ENCODE data around the gene RAB7B. TPM values are rescaled to one million over a fixed set of nuclear protein-coding genes. Genes with fewer than 3 reads are reported as not detected.
A peak's percentile ranks its signal among the peaks of the same experiment; 100 is the strongest.

Gene RAB7B
- total and polyA plus RNA-seq, 2 of the 13 experiments (the other 11 are each of a cell fraction or from before 2014, with no cell fraction given) = 0.05 to 0.46 TPM

DNA sequence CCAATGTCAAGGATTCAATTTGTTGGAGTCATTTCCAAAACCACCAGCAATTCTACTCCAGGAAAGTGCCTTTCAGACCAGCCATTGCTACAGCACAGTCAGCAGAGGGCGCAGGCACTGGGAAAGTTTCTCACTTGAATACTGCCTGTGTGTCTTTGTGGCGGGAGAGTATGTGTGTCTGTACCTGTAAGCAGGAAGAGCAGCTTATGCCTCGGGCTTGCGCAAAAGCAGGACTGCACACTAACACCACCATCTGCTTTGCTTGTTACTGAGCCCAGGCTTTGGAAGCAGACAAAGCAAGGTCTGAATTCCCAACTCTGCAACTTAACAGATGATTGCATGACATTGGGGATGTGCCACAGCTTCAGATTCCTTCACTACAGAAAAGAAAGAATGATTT, 27.5 kb upstream of the RAB7B start (continued):
- TF ChIP-seq ZSCAN9 (CRISPR knock-in tag; IDR thresholded peaks at IDR 0.05; ENCODE audit: borderline replicate concordance) (peak; percentile 40; the same call in 1 of the 2 replicates), BCL6 (CRISPR knock-in tag; IDR thresholded peaks at IDR 0.05) (peak; percentile 21; the same call in 1 of the 2 replicates), RBAK (CRISPR knock-in tag; IDR thresholded peaks at IDR 0.05) (peak; percentile 70; the same call in 1 of the 2 replicates), CCAR2 (optimal IDR thresholded peaks at IDR 0.05; ENCODE audit: low read depth, low read length) (no peak), MATR3 (CRISPR knock-in tag; IDR thresholded peaks at IDR 0.05) (no peak), THYN1 (CRISPR knock-in tag; IDR thresholded peaks at IDR 0.05; ENCODE audit: borderline replicate concordance, low read depth) (no peak), ZSCAN21 (CRISPR knock-in tag; IDR thresholded peaks at IDR 0.05; ENCODE audit: borderline replicate concordance) (no peak), SIN3B (IDR thresholded peaks at IDR 0.05; ENCODE audit: low read length) (no peak), ELF3 (CRISPR knock-in tag; IDR thresholded peaks at IDR 0.05) (peak; percentile 86), DMAP1 (CRISPR knock-in tag; IDR thresholded peaks at IDR 0.05) (peak; percentile 20; the same call in 1 of the 2 replicates), SRSF9 (IDR thresholded peaks at IDR 0.05; ENCODE audit: borderline replicate concordance, insufficient read depth, low read depth, low read length, poor library complexity, severe bottlenecking) (no peak), SNAPC2 (CRISPR knock-in tag; IDR thresholded peaks at IDR 0.05) (no peak), ZMYM3 (CRISPR knock-in tag; IDR thresholded peaks at IDR 0.05) (peak; percentile 42; the same call in 1 of the 2 replicates), KDM2A (CRISPR knock-in tag; IDR thresholded peaks at IDR 0.05; ENCODE audit: borderline replicate concordance, low read depth) (peak; percentile 45; the same call in 1 of the 2 replicates)
- TF ChIP-seq, protein P1, sequence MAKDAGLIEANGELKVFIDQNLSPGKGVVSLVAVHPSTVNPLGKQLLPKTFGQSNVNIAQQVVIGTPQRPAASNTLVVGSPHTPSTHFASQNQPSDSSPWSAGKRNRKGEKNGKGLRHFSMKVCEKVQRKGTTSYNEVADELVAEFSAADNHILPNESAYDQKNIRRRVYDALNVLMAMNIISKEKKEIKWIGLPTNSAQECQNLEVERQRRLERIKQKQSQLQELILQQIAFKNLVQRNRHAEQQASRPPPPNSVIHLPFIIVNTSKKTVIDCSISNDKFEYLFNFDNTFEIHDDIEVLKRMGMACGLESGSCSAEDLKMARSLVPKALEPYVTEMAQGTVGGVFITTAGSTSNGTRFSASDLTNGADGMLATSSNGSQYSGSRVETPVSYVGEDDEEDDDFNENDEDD (CRISPR knock-in tag; IDR thresholded peaks at IDR 0.05; ENCODE audit: borderline replicate concordance) = peak; percentile 92; the same call in 1 of the 2 replicates
- TF ChIP-seq, protein P2, sequence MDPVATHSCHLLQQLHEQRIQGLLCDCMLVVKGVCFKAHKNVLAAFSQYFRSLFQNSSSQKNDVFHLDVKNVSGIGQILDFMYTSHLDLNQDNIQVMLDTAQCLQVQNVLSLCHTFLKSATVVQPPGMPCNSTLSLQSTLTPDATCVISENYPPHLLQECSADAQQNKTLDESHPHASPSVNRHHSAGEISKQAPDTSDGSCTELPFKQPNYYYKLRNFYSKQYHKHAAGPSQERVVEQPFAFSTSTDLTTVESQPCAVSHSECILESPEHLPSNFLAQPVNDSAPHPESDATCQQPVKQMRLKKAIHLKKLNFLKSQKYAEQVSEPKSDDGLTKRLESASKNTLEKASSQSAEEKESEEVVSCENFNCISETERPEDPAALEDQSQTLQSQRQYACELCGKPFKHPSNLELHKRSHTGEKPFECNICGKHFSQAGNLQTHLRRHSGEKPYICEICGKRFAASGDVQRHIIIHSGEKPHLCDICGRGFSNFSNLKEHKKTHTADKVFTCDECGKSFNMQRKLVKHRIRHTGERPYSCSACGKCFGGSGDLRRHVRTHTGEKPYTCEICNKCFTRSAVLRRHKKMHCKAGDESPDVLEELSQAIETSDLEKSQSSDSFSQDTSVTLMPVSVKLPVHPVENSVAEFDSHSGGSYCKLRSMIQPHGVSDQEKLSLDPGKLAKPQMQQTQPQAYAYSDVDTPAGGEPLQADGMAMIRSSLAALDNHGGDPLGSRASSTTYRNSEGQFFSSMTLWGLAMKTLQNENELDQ (CRISPR knock-in tag; IDR thresholded peaks at IDR 0.05; ENCODE audit: borderline replicate concordance) = no peak
- TF ChIP-seq, protein P3, sequence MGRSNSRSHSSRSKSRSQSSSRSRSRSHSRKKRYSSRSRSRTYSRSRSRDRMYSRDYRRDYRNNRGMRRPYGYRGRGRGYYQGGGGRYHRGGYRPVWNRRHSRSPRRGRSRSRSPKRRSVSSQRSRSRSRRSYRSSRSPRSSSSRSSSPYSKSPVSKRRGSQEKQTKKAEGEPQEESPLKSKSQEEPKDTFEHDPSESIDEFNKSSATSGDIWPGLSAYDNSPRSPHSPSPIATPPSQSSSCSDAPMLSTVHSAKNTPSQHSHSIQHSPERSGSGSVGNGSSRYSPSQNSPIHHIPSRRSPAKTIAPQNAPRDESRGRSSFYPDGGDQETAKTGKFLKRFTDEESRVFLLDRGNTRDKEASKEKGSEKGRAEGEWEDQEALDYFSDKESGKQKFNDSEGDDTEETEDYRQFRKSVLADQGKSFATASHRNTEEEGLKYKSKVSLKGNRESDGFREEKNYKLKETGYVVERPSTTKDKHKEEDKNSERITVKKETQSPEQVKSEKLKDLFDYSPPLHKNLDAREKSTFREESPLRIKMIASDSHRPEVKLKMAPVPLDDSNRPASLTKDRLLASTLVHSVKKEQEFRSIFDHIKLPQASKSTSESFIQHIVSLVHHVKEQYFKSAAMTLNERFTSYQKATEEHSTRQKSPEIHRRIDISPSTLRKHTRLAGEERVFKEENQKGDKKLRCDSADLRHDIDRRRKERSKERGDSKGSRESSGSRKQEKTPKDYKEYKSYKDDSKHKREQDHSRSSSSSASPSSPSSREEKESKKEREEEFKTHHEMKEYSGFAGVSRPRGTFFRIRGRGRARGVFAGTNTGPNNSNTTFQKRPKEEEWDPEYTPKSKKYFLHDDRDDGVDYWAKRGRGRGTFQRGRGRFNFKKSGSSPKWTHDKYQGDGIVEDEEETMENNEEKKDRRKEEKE (IDR thresholded peaks at IDR 0.05) = no peak
- TF ChIP-seq, protein P4, sequence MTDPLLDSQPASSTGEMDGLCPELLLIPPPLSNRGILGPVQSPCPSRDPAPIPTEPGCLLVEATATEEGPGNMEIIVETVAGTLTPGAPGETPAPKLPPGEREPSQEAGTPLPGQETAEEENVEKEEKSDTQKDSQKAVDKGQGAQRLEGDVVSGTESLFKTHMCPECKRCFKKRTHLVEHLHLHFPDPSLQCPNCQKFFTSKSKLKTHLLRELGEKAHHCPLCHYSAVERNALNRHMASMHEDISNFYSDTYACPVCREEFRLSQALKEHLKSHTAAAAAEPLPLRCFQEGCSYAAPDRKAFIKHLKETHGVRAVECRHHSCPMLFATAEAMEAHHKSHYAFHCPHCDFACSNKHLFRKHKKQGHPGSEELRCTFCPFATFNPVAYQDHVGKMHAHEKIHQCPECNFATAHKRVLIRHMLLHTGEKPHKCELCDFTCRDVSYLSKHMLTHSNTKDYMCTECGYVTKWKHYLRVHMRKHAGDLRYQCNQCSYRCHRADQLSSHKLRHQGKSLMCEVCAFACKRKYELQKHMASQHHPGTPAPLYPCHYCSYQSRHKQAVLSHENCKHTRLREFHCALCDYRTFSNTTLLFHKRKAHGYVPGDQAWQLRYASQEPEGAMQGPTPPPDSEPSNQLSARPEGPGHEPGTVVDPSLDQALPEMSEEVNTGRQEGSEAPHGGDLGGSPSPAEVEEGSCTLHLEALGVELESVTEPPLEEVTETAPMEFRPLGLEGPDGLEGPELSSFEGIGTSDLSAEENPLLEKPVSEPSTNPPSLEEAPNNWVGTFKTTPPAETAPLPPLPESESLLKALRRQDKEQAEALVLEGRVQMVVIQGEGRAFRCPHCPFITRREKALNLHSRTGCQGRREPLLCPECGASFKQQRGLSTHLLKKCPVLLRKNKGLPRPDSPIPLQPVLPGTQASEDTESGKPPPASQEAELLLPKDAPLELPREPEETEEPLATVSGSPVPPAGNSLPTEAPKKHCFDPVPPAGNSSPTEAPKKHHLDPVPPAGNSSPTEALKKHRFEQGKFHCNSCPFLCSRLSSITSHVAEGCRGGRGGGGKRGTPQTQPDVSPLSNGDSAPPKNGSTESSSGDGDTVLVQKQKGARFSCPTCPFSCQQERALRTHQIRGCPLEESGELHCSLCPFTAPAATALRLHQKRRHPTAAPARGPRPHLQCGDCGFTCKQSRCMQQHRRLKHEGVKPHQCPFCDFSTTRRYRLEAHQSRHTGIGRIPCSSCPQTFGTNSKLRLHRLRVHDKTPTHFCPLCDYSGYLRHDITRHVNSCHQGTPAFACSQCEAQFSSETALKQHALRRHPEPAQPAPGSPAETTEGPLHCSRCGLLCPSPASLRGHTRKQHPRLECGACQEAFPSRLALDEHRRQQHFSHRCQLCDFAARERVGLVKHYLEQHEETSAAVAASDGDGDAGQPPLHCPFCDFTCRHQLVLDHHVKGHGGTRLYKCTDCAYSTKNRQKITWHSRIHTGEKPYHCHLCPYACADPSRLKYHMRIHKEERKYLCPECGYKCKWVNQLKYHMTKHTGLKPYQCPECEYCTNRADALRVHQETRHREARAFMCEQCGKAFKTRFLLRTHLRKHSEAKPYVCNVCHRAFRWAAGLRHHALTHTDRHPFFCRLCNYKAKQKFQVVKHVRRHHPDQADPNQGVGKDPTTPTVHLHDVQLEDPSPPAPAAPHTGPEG (CRISPR knock-in tag; IDR thresholded peaks at IDR 0.05) = 0 out of 2 replicates have a peak, but pooled peaks have one; percentile 56
